Large intestine (tissue), 3 donors: ENCODE results near the gene DNPH1. TPM values are rescaled to one million over a fixed set of nuclear protein-coding genes. Genes with fewer than 3 reads are reported as not detected.

Source experiments
- DNase-seq, 2 donors: peaks; one replicate each; pipeline versions ENCODE4 v3.0.0 to v3.0.0-alpha.2; 2013
- H3K27ac ChIP-seq: one replicate; pipeline ENCODE4 v1.5.1; 2013; ENCODE audit warnings: low read length
- H3K27me3 ChIP-seq: 2 replicates; pipeline ENCODE4 v1.6.1; 2013; ENCODE audit warnings: low read length; ENCODE audit not compliant: control insufficient read depth, insufficient read depth
- H3K36me3 ChIP-seq: 2 replicates; pipeline ENCODE4 v1.6.1; 2013; ENCODE audit warnings: low read length; ENCODE audit not compliant: control insufficient read depth, insufficient read depth
- H3K4me1 ChIP-seq: one replicate; pipeline ENCODE4 v1.6.1; 2013; ENCODE audit warnings: low read length; ENCODE audit not compliant: control insufficient read depth, insufficient read depth
- H3K4me3 ChIP-seq: one replicate; pipeline ENCODE4 v1.5.1; 2013; ENCODE audit warnings: low read length
- H3K9me3 ChIP-seq: one replicate; pipeline ENCODE4 v1.6.1; 2013; ENCODE audit warnings: mild to moderate bottlenecking, low read depth, low read length, moderate library complexity; ENCODE audit not compliant: control insufficient read depth
- WGBS: methylation state at CpG from one replicate; pipeline ENCODE4 v1.1.5; 2013; ENCODE audit warnings: low lambda C conversion rate; ENCODE audit not compliant: insufficient coverage; 5-methylcytosine and 5-hydroxymethylcytosine counted together
- polyA plus RNA-seq: library from polyadenylated mRNA; unstranded; fragments of 120-200 nt; gene quantifications from one replicate; pipeline ENCODE4 v1.2.1, GENCODE V29; 2013

DNPH1 gene
- polyA plus RNA-seq, 1 donor: 152 TPM

DNA sequence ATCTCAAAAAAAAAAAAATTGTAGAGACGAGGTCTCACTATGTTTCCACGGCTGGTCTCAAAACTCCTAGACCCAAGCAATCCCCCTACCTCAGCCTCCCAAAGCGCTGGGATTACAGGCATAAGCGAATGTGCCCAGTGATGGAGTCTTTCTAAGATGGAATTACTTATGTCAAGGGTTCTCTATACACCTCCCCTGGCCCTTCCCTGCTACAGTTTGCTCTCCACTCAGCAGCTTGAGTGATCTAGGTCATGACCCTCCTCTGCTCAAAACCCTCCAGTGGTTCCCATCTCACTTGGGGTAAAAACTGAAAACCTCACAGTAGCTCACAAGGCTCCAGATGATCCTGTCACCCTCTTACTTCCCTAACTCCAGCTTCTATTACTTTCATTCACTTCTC, 1.8 kb upstream of the DNPH1 start:
- DNase-seq: no peak
- WGBS: no CpG with 5 or more reads among the region's 4 CpGs
- no peak overlapping the region for H3K27ac ChIP-seq
- peaks cover 2% of the 10 kb centered on the region for H3K4me1 ChIP-seq
- no peak overlapping the region for H3K4me3 ChIP-seq
- no peaks in the 10 kb centered on the region for H3K27me3 ChIP-seq
- H3K9me3 ChIP-seq: no peaks in the 10 kb centered on the region
- H3K36me3 ChIP-seq: peaks cover 5% of the 10 kb centered on the region

DNA sequence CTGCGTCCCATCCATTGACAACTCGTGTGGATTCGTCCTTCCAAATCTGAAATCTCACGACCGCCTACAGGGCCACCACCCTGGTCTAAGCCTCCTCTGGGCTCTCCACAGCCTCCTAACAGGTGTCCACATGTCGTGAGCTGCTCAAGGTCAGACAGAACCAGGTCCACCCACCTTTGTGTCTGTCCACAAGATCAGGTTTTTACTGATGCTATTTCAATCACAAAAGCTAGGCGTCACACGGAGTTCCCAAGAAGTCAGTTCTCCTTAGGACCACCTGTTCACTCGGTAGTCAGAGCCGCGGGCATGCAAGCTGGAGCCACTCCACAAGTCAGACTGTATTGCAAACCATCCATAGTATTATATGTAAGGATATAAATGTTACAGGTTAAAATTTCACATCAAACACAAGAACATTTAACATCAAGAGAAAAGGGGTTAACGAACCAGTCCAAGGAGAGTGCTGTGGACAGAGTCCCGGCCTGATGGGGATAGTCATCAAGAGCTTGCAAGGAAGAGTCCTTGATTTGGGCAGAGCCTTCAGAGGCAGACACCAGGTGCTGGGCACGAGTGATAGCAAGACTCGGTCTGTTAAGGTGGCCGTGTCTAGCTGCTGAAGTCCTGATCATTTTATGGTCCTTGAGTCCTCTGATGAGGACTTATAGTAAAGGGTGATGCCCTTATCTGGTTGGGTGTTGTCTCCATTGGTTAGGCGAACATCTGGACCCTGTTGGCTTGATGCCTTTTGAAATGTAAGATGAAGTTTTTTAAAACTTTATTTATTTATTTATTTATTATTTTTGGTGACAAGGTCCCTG, 731 bp upstream of the DNPH1 start:
- WGBS: no CpG with 5 or more reads among the region's 17 CpGs
- Histone ChIP-seq H3K27ac (no peak overlapping the region), H3K4me3 (no peak overlapping the region)

DNA sequence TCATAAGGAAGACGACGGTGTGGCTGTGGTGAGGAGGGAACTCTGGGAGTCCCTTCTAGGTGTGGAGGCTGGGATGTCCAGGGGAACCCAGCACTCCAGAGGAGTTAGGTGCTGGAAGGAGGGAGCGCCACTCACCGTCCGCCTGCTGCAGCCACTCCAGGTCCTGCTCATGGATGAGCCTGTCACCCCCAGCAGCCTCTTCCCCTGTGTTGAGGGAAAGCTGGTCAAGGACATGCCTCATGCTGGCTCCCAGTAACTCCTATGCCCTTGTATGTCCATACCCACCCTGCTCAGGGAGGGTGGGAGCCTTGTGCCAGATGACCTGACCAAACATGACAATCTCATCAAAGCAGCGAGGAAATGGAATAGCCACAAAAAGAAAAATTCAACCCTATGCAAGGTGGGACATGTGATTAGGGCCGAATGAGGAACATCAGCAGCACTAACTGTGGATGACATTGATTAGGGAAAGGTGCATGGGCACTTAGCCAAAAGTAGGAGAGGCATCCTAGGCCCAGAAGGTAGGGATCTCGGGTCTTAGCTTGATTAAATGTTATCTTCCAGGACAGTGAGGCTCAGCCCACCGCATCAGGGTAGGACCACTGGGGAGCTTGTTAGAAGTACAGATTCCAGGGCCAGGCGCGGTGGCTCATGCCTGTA, 3.0 kb downstream of the DNPH1 start:
- no peak for DNase-seq
- no peaks in the 10 kb centered on the region for H3K9me3 ChIP-seq
- H3K4me1 ChIP-seq: peaks cover 2% of the 10 kb centered on the region
- no peaks in the 10 kb centered on the region for H3K27me3 ChIP-seq
- H3K36me3 ChIP-seq: peaks cover 43% of the 10 kb centered on the region
- H3K27ac ChIP-seq: no peak overlapping the region
- no peak overlapping the region for H3K4me3 ChIP-seq
- WGBS: no CpG with 5 or more reads among the region's 11 CpGs

More for the DNA sequence above, 731 bp upstream of the DNPH1 start:
- no peak for DNase-seq
- no peaks in the 10 kb centered on the region for H3K27me3 ChIP-seq
- H3K4me1 ChIP-seq: peaks cover 2% of the 10 kb centered on the region
- H3K36me3 ChIP-seq: peaks cover 14% of the 10 kb centered on the region
- no peaks in the 10 kb centered on the region for H3K9me3 ChIP-seq

DNA sequence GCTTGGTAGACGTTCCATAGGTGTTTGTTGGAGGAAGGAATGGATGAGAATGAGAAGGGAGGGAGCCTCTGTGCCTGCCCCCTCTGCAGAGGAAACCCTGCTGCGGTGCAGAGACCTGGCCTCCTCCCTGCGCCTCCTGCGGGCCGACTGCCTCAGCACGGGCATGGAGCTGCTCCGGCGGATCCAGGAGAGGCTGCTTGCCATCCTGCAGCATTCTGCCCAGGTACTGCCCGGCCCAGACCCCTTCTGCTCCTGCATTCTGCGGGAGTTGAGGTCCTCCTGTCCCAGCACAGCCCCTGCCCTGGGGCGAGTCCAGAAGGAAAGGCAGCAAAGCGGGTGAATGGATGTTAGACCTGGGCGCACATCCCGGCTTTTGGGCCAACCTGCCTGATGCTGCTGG, 6.1 kb downstream of the DNPH1 start:
- no peaks in the 10 kb centered on the region for H3K9me3 ChIP-seq
- H3K27me3 ChIP-seq: no peaks in the 10 kb centered on the region
- H3K4me3 ChIP-seq: no peak overlapping the region
- H3K27ac ChIP-seq: no peak overlapping the region
- H3K4me1 ChIP-seq: no peaks in the 10 kb centered on the region
- peaks cover 67% of the 10 kb centered on the region for H3K36me3 ChIP-seq
- no CpG with 5 or more reads among the region's 14 CpGs for WGBS
- no peak for DNase-seq

DNA sequence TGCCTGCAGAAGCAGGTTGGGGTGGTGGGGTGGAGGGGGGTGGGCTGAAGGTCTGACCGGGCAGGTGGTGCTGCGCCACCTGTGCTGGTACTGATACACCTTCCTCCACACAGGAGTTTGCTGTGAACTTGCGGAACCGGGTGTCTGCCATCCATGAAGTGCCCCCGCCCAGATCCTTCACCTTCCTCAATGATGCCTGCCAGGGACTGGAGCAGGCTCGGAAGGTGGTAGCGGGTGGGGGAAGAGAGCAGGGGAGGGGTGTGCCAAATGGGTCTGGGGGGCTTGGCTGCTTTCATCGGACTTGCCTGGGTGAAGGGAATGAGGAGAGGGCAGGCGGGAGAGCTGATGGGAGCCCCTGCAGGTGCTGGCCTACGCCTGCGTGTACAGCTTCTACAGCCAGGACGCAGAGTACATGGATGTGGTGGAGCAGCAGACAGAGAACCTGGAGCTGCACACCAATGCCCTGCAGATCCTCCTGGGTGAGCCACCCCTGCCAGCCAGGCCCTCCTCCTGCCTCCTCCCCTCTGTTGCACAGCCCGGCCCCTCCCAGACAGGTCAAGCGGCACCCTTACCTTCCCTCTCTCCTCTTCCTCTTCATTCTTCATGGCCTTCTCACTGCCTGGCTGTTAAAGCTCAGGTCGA, 6.7 kb downstream of the DNPH1 start:
- Histone ChIP-seq H3K9me3 (no peaks in the 10 kb centered on the region), H3K36me3 (peaks cover 67% of the 10 kb centered on the region), H3K27me3 (no peaks in the 10 kb centered on the region), H3K27ac (no peak overlapping the region), H3K4me3 (no peak overlapping the region), H3K4me1 (no peaks in the 10 kb centered on the region)
- no peak for DNase-seq
- no CpG with 5 or more reads among the region's 15 CpGs for WGBS

DNA sequence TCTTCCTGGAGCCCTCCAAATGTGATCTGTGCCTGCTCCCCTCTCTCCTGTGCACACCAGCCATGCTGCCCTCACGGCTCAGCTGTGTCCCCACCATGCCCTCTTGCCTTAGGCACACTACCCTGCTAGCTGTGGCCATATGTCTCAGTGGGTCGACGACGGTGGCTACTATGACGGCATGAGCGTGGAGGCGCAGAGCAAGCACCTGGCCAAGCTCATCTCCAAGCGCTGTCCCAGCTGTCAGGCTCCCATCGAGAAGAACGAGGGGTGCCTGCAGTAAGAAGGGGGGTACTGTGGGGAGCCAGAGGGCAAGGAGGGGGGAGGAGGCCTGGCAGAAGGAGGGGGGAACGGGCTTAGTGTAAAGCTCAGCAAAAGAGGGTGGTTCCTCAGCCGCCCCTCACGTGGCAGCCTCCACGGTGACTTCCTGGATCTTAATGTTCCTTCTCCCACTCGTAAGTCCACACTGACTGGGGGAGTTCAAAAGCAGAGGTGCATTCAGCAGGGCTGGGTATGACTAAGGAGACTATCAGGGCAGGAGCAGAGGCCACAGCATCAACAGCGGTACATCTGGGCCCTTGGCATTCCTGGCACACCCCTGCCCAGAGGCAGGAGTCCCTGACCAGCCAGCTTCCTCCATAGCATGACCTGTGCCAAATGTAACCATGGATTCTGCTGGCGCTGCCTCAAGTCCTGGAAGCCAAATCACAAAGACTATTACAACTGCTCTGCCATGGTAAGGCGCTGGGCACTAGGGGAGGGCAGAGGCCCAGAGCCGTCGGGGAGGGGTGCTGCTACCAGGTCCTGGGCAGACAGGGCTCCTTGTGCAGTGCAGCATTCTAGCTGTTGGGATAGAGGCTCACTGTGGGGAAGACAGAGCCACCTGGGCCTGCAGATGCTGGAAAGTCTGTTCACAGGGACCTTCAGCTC, 8.0 kb downstream of the DNPH1 start:
- H3K4me1 ChIP-seq: no peaks in the 10 kb centered on the region
- peaks cover 72% of the 10 kb centered on the region for H3K36me3 ChIP-seq
- no CpG with 5 or more reads among the region's 20 CpGs for WGBS
- H3K4me3 ChIP-seq: no peak overlapping the region
- no peaks in the 10 kb centered on the region for H3K9me3 ChIP-seq
- no peak for DNase-seq
- no peak overlapping the region for H3K27ac ChIP-seq
- no peaks in the 10 kb centered on the region for H3K27me3 ChIP-seq

DNA sequence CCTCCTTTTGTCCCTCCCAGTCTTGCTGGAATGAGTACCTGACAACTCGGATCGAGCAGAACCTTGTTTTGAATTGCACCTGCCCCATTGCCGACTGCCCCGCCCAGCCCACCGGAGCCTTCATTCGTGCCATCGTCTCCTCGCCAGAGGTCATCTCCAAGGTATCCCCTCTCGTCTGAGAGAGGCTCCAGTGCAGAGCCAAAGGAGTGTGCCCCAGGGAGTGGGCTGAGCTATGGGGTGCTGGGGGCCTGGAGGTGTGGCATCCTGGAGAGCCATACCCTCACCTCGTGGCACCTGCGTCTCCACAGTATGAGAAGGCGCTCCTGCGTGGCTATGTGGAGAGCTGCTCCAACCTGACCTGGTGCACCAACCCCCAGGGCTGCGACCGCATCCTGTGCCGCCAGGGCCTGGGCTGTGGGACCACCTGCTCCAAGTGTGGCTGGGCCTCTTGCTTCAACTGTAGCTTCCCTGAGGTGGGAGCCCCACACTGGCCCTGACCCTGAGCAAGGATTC, 8.8 kb downstream of the DNPH1 start:
- no peaks in the 10 kb centered on the region for H3K4me1 ChIP-seq
- 40% methylated on average over 2 of the region's 16 CpGs for WGBS
- no peaks in the 10 kb centered on the region for H3K27me3 ChIP-seq
- H3K27ac ChIP-seq: no peak overlapping the region
- no peak for DNase-seq
- no peak overlapping the region for H3K4me3 ChIP-seq
- H3K36me3 ChIP-seq: peaks cover 72% of the 10 kb centered on the region
- H3K9me3 ChIP-seq: no peaks in the 10 kb centered on the region

DNA sequence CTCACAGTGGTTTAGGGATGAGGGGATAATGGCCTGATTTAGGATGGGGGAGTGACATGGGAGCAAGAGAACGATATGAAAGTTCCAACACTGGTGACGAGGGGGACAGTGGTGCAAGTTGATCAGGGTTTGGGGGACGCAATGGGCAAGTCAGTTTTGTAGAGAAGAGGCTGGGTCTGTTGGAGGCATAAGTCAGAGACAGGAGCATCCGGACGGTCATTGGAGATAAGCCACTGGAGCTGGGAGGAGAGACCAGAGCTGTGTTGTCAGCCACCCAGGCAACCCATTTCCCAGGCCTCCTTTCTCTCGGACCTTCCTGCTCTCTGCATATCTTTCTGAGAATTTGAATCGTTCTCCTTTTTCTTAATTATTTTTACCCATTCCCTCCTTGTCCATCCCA, 9.5 kb downstream of the DNPH1 start:
- Histone ChIP-seq H3K36me3 (peaks cover 75% of the 10 kb centered on the region), H3K4me1 (no peaks in the 10 kb centered on the region), H3K27ac (no peak overlapping the region), H3K4me3 (no peak overlapping the region), H3K9me3 (no peaks in the 10 kb centered on the region), H3K27me3 (no peaks in the 10 kb centered on the region)
- WGBS: 86% methylated on average over 2 of the region's 7 CpGs
- DNase-seq: no peak

DNA sequence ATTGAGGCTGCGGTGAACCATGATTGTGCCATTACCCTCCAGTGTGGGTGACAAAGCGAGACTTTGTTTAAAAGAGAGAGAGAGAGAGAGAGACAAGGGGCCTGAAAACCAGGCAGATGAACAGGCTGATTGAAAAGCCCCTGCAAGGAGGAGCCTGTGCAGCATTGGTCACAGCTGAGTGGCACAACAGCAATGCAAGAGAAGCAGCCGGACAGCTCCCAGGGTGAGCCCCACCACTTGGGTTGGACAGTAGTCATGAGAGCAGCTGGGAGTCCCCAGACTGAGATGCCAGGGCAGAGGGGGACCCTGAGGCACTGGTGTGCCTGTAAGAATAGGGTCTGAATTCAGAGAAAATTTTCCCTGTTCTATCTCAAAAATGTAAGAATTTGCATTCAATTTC, 10.2 kb downstream of the DNPH1 start:
- peaks cover 73% of the 10 kb centered on the region for H3K36me3 ChIP-seq
- no peaks in the 10 kb centered on the region for H3K4me1 ChIP-seq
- H3K27ac ChIP-seq: no peak overlapping the region
- H3K9me3 ChIP-seq: no peaks in the 10 kb centered on the region
- H3K27me3 ChIP-seq: no peaks in the 10 kb centered on the region
- DNase-seq: no peak
- H3K4me3 ChIP-seq: no peak overlapping the region
- WGBS: no CpG with 5 or more reads among the region's 3 CpGs

DNA sequence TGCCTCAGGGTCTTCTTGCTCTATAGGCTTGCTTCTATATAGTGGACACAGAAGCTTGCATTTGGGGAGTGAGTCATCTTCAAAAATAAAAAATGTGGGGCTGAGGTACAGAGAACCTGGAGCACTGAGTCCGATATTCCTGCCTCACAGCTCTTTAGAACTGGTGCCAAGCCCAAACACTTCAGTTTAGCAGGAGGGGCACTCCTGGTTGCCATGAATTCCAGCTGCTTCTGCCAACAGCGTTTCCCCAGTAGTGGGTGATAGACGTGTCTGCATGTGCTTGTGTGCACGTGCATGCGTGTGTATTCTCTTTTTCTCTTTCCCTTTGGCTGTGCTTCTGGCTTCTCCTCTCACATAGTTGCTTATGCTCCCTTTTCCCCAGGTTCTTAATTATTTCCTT, 11.9 kb downstream of the DNPH1 start:
- no CpG with 5 or more reads among the region's 5 CpGs for WGBS
- H3K36me3 ChIP-seq: peaks cover 58% of the 10 kb centered on the region
- no peaks in the 10 kb centered on the region for H3K9me3 ChIP-seq
- H3K4me1 ChIP-seq: no peaks in the 10 kb centered on the region
- H3K4me3 ChIP-seq: no peak overlapping the region
- no peak for DNase-seq
- no peak overlapping the region for H3K27ac ChIP-seq
- no peaks in the 10 kb centered on the region for H3K27me3 ChIP-seq
